Measurements from ENCODE around the gene PDE2A. TPM values are rescaled to one million over a fixed set of nuclear protein-coding genes. Genes with fewer than 3 reads are reported as not detected.

PDE2A gene
- total and polyA plus RNA-seq, 2 of the 4 experiments (the other 2 are of a cell fraction) = 0.02 TPM; not detected in 1

DNA sequence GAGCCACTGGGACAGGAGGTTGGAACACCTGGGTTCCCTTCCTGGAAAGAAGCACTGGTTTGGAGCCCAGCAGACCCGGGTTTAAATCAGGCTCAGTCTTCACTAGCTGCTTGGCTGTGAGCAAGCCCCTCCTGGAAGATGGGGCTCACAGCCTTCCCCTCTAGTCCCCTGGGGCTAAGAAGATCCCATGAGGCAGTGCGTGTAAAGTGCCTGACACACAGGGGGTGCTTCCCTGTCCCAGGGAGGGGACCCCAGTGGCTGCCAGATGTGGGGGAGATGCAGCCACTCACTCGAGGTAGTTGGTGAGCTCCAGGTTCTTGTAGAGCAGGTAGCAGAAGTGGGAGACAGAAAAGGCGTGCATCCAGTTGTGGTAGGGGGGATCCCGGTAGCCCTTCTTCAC lies 93.2 kb downstream of the PDE2A start:
- H3K14ac ChIP-seq (replicated peaks; ENCODE audit: low read depth, low read length) = no peak overlapping the region
- H4K8ac ChIP-seq (ENCODE audit: low read depth in 2 of 2, low read length in 2 of 2) = no peak overlapping the region
- intact Hi-C loops (cut with micrococcal nuclease) (no loop called here), dilution Hi-C loops (cut with HindIII; ENCODE audit: low sequenced_read_pairs, unreplicated experiment) (no loop called here), in situ Hi-C loops (cut with MboI; ENCODE audit: low sequenced_read_pairs) (loop anchor here (10.0 kb wide), 1 partner anchor 64 kb away; no protein-coding TSS in a partner anchor)
- no peak overlapping the region for H3K27ac ChIP-seq (ENCODE audit: insufficient read depth, low read length)
- H3K4me1 ChIP-seq (ENCODE audit: control insufficient read depth, insufficient read depth, low read length) = no peaks in the 10 kb centered on the region; the same call in 1 of the 2 replicates
- no peak overlapping the region for H2BK5ac ChIP-seq (ENCODE audit: low read depth, low read length, poor library complexity, severe bottlenecking)
- no peak overlapping the region for H2AK5ac ChIP-seq (ENCODE audit: low read depth, low read length)
- peaks cover 72% of the 10 kb centered on the region for H3K27me3 ChIP-seq (ENCODE audit: control insufficient read depth, insufficient read depth, low read length)
- no peak for ATAC-seq (ENCODE audit: low read depth)
- no peak for DNase-seq
- no peak overlapping the region for H2BK120ac ChIP-seq (ENCODE audit: low read depth, low read length)
- no peak overlapping the region for H4K5ac ChIP-seq (ENCODE audit: low read depth, low read length)
- no peak overlapping the region for H3K56ac ChIP-seq (ENCODE audit: extremely low read depth, insufficient read depth, low read length)
- H3K9me3 ChIP-seq (ENCODE audit: control insufficient read depth, insufficient read depth, low read length) = peaks cover 7% of the 10 kb centered on the region; the same call in 1 of the 2 replicates
- TF ChIP-seq RCOR1 (IDR thresholded peaks at IDR 0.05; ENCODE audit: insufficient replicate concordance, low read length) (no peak), MXI1 (IDR thresholded peaks at IDR 0.05; ENCODE audit: borderline replicate concordance, low read depth, low read length) (no peak), MAFK (IDR thresholded peaks at IDR 0.05; ENCODE audit: low read depth, low read length) (no peak), FOS (IDR thresholded peaks at IDR 0.05; ENCODE audit: low read depth, low read length) (no peak), RAD21 (IDR thresholded peaks at IDR 0.05; ENCODE audit: low read length) (no peak), BHLHE40 (IDR thresholded peaks at IDR 0.05; ENCODE audit: low read depth, low read length) (no peak), SMC3 (IDR thresholded peaks at IDR 0.05; ENCODE audit: low read depth, low read length) (no peak)
- TF ChIP-seq, protein P1, sequence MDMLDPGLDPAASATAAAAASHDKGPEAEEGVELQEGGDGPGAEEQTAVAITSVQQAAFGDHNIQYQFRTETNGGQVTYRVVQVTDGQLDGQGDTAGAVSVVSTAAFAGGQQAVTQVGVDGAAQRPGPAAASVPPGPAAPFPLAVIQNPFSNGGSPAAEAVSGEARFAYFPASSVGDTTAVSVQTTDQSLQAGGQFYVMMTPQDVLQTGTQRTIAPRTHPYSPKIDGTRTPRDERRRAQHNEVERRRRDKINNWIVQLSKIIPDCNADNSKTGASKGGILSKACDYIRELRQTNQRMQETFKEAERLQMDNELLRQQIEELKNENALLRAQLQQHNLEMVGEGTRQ (IDR thresholded peaks at IDR 0.05; ENCODE audit: low read depth, low read length) = no peak
- 14% methylated on average over 1 of the region's 5 CpGs; no CpG with 5 or more reads in 1 of the 2 experiments for WGBS, 2 experiments (ENCODE audit: extremely low coverage in 2 of 2, insufficient read length in 1 of 2)
- H2BK20ac ChIP-seq (ENCODE audit: low read depth, low read length) = no peak overlapping the region
- CTCF ChIA-PET = no interaction called here
- H3K9ac ChIP-seq (ENCODE audit: low read depth, low read length) = no peak overlapping the region
- no peak overlapping the region for H2AK9ac ChIP-seq (replicated peaks; ENCODE audit: low read depth, low read length, poor library complexity)
- H3K36me3 ChIP-seq (ENCODE audit: control insufficient read depth, insufficient read depth, low read length) = no peaks in the 10 kb centered on the region
- H4K91ac ChIP-seq (ENCODE audit: insufficient read depth, low read depth, low read length) = no peak overlapping the region
- POLR2A ChIA-PET (ENCODE audit: unreplicated experiment) = no interaction called here
- no peaks in the 10 kb centered on the region for H3K9me1 ChIP-seq (ENCODE audit: insufficient read depth, low read length)
- H3K79me1 ChIP-seq (ENCODE audit: low read depth in 1 of 2, low read length in 2 of 2) = no peaks in the 10 kb centered on the region
- no peak overlapping the region for H3K4me3 ChIP-seq (ENCODE audit: insufficient read depth, low read depth, low read length)
- H3K23ac ChIP-seq (ENCODE audit: low read depth, low read length) = no peak overlapping the region
- no peak overlapping the region for H3K18ac ChIP-seq (ENCODE audit: low read depth, low read length)
- H2BK15ac ChIP-seq (ENCODE audit: low read depth, low read length) = no peak overlapping the region
- no TSS peak for BruUV-seq (replicated peaks)
- H4K20me1 ChIP-seq (ENCODE audit: insufficient read depth, low read length) = peaks cover 2% of the 10 kb centered on the region; the same call in 1 of the 2 replicates
- H3K4ac ChIP-seq (ENCODE audit: low read depth, low read length) = no peak overlapping the region
- no peak overlapping the region for H3K4me2 ChIP-seq (ENCODE audit: low read depth, low read length)
- H2AFZ ChIP-seq (replicated peaks; ENCODE audit: low read length, poor library complexity) = no peak overlapping the region

All from IMR-90 (cell line).